ENCODE measurements around the gene FAM217A. TPM values are rescaled to one million over a fixed set of nuclear protein-coding genes. Genes with fewer than 3 reads are reported as not detected.

Gene FAM217A
- total RNA-seq, 4 donors from 2014 or later, result not detected

DNA sequence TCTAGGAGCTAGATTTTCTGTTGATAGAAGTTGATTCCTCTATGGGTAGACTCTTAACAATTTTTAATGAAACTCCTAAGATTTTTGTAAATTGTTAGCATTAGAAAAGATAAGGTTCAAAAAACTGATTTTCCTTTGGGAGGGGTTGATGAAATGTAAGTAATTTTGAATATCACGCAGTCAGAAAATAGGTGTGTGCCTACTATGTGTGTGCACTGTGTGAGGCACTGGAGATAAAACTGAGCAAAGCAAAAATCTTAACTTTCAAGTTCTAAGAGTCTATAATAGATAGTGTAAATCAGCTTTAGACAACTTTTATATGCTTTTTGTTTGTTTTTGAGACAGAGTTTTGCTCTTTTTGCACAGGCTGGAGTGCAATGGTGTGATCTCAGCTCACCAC lies 53.3 kb downstream of the FAM217A start:
- Histone ChIP-seq H3K4me3 (no peak overlapping the region), H3K27ac (no peak overlapping the region), H3K9me3 (no peaks in the 10 kb centered on the region), H3K27me3 (no peaks in the 10 kb centered on the region), H3K4me1 (peaks cover 9 to 79% (median 32%) of the 10 kb centered on the region in 3 donors), H3K36me3 (peaks cover 0 to 9% (median 0%) of the 10 kb centered on the region in 3 donors)
- intact Hi-C loops (cut with DNase I), result loop anchor here (10.0 kb wide), 1 partner anchor 109 kb away; the partner anchor contains the start of gene ECI2
- no peak for TF ChIP-seq POLR2A (IDR thresholded peaks at IDR 0.05)
- TF ChIP-seq, protein P1, sequence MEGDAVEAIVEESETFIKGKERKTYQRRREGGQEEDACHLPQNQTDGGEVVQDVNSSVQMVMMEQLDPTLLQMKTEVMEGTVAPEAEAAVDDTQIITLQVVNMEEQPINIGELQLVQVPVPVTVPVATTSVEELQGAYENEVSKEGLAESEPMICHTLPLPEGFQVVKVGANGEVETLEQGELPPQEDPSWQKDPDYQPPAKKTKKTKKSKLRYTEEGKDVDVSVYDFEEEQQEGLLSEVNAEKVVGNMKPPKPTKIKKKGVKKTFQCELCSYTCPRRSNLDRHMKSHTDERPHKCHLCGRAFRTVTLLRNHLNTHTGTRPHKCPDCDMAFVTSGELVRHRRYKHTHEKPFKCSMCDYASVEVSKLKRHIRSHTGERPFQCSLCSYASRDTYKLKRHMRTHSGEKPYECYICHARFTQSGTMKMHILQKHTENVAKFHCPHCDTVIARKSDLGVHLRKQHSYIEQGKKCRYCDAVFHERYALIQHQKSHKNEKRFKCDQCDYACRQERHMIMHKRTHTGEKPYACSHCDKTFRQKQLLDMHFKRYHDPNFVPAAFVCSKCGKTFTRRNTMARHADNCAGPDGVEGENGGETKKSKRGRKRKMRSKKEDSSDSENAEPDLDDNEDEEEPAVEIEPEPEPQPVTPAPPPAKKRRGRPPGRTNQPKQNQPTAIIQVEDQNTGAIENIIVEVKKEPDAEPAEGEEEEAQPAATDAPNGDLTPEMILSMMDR (IDR thresholded peaks at IDR 0.05), result no peak
- 97 to 100% methylated on average over 1 of the region's 1 CpG for WGBS, 2 donors
- DNase-seq, result no peak

DNA sequence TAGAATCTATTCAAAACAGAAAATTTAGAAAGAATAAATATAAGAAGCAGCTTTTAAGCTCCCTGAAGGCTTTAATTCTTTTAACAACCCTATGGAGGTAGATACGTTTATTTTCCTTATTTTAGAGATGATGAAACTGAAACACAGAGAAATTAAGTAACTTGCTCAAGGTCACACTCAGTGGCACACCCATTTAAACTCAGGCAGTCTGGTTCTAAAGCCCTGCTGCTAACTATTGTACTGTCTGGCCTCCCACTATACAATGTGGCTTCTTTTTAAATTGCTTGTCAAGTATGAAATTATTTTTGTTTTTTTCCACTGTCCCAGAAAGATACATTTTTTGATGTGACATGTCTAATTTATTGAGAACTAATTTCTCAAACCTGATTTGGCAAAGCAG lies 55.7 kb downstream of the FAM217A start:
- TF ChIP-seq, protein P1 (IDR thresholded peaks at IDR 0.05), result no peak
- no peak for TF ChIP-seq POLR2A (IDR thresholded peaks at IDR 0.05)
- Histone ChIP-seq H3K4me1 (peaks cover 28 to 84% (median 40%) of the 10 kb centered on the region in 3 donors), H3K4me3 (peak overlapping the region in 2 of 4 donors; percentile 69 to 94), H3K27ac (peak overlapping the region in 2 of 4 donors; percentile 94 to 97), H3K27me3 (no peaks in the 10 kb centered on the region), H3K9me3 (no peaks in the 10 kb centered on the region), H3K36me3 (peaks cover 0 to 4% (median 0%) of the 10 kb centered on the region in 3 donors)
- 0 to 7% methylated on average over 1 of the region's 1 CpG for WGBS, 2 donors
- intact Hi-C loops (cut with DNase I), result loop anchor here (10.0 kb wide), 1 partner anchor 112 kb away; the partner anchor contains the start of gene ECI2
- no peak for DNase-seq

DNA sequence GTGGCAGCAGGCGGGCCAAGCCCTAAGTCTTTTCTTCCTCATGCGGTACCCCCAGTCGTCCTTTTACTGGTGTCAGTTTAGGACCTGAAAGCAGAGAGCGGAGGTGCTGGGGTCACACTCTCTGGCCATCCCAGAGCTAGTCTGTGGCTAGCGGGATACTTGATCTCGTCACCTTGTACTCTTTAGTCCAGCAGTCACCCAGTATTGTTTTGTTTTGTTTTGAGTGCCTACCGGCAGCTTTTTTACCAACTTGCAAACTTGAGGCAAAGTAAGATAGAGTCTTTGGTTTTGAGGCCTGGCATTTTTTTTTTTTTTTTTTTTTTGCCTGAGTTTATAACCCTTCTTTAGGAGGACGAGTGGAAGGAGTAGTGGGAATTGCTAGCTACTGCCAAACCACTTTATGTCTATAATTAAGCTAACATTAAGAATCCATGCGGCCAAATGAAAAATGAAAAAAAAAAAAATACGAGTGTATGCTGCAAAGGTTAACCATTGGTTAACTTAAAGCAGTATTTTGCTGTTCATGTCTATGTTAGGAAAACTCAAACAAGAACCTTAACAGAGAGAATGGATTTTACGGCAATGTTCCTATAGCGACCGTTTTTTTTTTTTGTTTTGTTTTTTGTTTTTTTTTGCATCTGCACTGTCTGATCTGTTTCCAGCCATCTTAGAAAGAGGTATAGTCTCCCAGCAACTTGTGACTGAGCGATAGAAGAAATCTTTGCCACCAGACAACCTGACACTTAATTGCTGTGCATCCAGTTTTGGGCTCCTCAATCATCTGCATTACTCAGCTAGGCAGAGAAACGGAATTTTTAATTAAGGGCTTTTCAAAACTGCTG lies 56.9 kb downstream of the FAM217A start:
- no peak for TF ChIP-seq POLR2A (IDR thresholded peaks at IDR 0.05)
- TF ChIP-seq, protein P1 (IDR thresholded peaks at IDR 0.05), result peak in 1 of 6 experiments; percentile 1
- H3K27ac ChIP-seq, result peak overlapping the region; percentile 94 to 99 (median 98)
- intact Hi-C loops (cut with DNase I), result loop anchor here (10.0 kb wide), 1 partner anchor 113 kb away; the partner anchor contains the start of gene ECI2
- 1 to 2% methylated on average over 15 of the region's 15 CpGs for WGBS, 2 donors
- no peaks in the 10 kb centered on the region for H3K9me3 ChIP-seq
- H3K36me3 ChIP-seq, result no peaks in the 10 kb centered on the region
- DNase-seq, result no peak
- H3K4me3 ChIP-seq, result peak overlapping the region; percentile 69 to 95 (median 88)
- H3K4me1 ChIP-seq, result peaks cover 35 to 80% (median 41%) of the 10 kb centered on the region in 3 donors
- no peaks in the 10 kb centered on the region for H3K27me3 ChIP-seq

DNA sequence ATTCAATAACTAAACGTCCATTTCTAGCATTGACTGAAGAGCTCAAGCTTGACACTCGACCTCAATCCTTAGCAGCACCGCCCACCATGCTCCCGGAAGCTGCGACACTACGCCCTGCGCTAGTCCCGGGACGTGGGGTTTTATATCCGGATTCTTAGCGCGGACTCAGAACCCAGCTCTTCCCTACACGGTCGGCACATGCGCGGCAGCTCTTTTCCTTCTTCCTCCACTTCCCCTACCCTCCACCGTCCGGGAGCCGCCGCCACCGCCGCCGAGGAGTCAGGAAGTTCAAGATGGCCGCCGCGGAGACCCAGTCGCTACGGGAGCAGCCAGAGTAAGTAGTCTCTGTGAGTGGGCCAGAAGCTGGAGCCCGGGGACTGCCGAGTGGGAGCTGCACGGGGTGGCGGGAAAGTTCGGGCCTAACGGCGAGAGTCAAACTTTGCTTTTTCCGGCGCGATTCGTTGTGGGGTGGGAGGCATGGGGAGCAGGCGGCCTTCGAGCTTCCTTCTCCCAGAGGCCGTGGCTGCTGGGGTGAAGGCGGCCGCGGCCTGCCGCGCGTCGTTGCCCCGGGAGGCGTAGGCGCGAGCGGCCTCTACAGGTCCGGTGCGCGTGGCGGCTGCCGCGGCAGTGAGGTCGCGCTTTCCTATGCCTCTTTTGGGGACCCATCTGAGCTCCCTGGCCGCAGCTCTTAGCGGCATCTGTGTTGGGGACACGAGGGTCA lies 57.6 kb downstream of the FAM217A start:
- intact Hi-C loops (cut with DNase I), result loop anchor here (10.0 kb wide), 1 partner anchor 114 kb away; the partner anchor contains the start of gene ECI2
- 0 to 1% methylated on average over 13 to 18 of the region's 65 CpGs for WGBS, 2 donors
- peaks cover 41 to 80% (median 46%) of the 10 kb centered on the region in 3 donors for H3K4me1 ChIP-seq

More for the DNA sequence above, 57.6 kb downstream of the FAM217A start:
- H3K27me3 ChIP-seq, result no peaks in the 10 kb centered on the region
- no peaks in the 10 kb centered on the region for H3K36me3 ChIP-seq
- peak; percentile 59 for DNase-seq
- peak in 3 of 4 donors; percentile 36 to 80 (median 66) for TF ChIP-seq POLR2A (IDR thresholded peaks at IDR 0.05)
- TF ChIP-seq, protein P1 (IDR thresholded peaks at IDR 0.05), result peak in 2 of 6 experiments; percentile 16 to 17
- H3K27ac ChIP-seq, result peak overlapping the region; percentile 94 to 99 (median 98)
- peak overlapping the region; percentile 69 to 95 (median 88) for H3K4me3 ChIP-seq
- H3K9me3 ChIP-seq, result no peaks in the 10 kb centered on the region
